ENCODE results near the gene NUMB.

NUMB gene

DNA sequence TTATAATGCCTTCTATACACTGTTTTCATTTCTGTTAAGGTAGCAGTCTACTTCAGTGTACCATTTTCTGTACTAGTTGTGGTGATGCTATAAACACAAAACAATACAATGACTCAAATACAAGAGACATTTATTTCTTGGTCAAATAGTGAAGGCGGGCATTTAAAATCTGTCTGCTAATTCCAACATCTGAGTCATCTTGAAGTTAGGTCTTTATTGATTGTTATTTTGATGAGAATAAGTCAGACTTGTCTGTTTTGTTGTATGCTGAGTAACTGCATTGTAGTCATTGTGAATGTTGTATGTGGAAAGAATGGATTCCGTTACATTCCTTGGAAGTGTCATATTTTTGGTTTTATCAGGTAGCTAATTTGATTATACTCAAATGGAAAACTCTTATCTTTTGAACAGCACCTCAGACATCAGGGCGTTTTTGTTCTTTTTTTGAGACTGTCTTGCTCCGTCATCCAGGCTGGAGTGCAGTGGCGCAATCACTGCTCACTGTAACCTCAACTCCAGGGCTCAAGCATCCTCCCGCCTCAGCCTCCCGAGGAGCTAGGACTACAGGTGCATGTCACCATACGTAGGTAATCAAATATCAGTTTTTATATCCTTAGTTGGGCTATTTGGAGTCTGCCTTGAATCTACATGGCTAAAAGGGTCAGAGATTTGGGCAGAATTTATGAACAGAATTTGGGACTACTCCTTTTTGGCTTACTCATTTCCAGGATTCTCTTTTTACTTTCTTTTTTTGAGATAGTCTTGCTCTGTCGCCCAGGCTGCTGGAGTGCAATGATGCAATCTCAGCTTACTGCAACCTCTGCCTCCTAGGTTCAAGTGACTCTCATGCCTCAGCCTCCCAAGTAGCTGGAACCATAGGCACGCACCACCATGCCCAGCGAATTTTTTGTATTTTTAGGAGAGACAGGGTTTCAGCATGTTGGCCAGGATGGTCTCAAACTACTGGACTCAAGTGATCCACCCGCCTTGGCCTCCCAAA, 164.3 kb downstream of the NUMB start:
- H3K27ac ChIP-seq, result no peak overlapping the region
- TF ChIP-seq, protein P1, sequence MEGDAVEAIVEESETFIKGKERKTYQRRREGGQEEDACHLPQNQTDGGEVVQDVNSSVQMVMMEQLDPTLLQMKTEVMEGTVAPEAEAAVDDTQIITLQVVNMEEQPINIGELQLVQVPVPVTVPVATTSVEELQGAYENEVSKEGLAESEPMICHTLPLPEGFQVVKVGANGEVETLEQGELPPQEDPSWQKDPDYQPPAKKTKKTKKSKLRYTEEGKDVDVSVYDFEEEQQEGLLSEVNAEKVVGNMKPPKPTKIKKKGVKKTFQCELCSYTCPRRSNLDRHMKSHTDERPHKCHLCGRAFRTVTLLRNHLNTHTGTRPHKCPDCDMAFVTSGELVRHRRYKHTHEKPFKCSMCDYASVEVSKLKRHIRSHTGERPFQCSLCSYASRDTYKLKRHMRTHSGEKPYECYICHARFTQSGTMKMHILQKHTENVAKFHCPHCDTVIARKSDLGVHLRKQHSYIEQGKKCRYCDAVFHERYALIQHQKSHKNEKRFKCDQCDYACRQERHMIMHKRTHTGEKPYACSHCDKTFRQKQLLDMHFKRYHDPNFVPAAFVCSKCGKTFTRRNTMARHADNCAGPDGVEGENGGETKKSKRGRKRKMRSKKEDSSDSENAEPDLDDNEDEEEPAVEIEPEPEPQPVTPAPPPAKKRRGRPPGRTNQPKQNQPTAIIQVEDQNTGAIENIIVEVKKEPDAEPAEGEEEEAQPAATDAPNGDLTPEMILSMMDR (conservative IDR thresholded peaks at IDR 0.05; ENCODE audit: low read depth), result no peak
- CTCF ChIA-PET, result interaction anchor here (0.6 to 2.6 kb wide), 13 partner anchors 10 to 997 kb away, joined by 3 to 26 read pairs (median 5); no protein-coding TSS in a partner anchor
- POLR2A ChIA-PET (ENCODE audit: low non-redundant PET), result interaction anchor here (0.6 kb wide), 1 partner anchor 101 kb away, joined by 4 read pairs; no protein-coding TSS in a partner anchor
- DNase-seq (ENCODE audit: low spot score), result no peak

DNA sequence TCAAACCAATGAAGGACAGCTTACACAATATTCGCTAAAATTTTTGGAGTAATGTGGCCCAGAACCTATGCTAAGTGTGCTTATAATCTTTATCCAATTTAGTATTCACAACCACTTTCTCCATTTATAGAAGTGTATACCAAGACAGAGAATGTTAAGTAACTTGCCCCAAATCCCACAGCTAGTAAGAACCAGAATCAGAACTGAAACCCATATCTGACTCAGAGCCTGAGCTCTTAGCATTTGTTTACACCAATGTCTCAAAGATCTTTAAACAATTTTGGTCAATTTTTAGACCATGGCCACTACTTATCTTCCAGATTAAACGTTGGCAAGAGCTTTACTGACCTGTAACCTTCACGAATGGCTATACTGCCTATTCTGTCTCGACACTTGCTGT, 168.1 kb downstream of the NUMB start:
- ChIA-PET CTCF (interaction anchor here (0.6 kb wide), 1 partner anchor 232 kb away, joined by 3 read pairs; no protein-coding TSS in a partner anchor), POLR2A (ENCODE audit: low non-redundant PET) (no interaction called here)
- TF ChIP-seq, protein P1 (conservative IDR thresholded peaks at IDR 0.05; ENCODE audit: low read depth), result no peak
- DNase-seq (ENCODE audit: low spot score), result no peak
- H3K27ac ChIP-seq, result no peak overlapping the region

DNA sequence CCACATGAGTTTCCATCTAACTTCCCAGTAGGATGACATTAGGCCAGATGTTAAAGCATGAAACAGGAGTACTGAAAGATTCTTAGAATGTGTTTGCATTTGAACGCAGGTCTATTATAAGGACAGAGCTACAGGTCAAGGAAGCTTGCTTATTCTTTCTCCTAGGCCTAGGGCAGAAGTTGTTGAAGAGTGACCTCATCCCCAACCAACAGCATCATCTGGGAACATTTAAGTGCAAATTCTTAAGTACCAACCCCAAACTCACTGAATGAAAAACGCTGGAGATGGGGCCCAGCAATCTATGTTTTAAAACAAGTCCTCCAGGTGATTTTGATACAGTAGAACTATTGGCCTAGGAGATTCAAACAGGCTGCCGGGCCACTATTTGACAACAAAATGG, 168.6 kb downstream of the NUMB start:
- H3K27ac ChIP-seq, result no peak overlapping the region
- POLR2A ChIA-PET (ENCODE audit: low non-redundant PET), result no interaction called here
- DNase-seq (ENCODE audit: low spot score), result no peak
- CTCF ChIA-PET, result interaction anchor here (0.6 to 1.1 kb wide), 3 partner anchors 9 to 345 kb away, joined by 3 to 7 read pairs (median 5); no protein-coding TSS in a partner anchor
- TF ChIP-seq, protein P1 (conservative IDR thresholded peaks at IDR 0.05; ENCODE audit: low read depth), result no peak

DNA sequence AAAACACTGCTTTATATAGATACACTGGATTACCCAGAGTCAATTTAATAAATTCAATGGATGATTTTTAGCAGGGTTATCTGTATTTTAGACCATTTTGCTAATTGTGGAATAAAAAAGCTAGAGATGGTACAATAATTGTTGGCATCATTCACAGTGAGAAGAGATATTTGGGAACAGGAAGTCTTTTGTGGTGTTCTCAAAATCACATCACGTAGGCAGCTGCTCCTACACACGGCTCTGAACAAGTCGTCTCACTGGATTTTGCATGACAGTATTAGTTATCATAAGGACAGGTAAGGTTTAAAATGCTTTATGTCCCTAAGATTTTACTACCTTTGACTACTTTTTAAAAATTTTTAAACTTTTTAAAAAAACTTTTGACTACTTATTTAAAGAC, 169.0 kb downstream of the NUMB start:
- TF ChIP-seq, protein P1 (conservative IDR thresholded peaks at IDR 0.05; ENCODE audit: low read depth), result no peak
- H3K27ac ChIP-seq, result no peak overlapping the region
- DNase-seq (ENCODE audit: low spot score), result no peak
- CTCF ChIA-PET, result interaction anchor here (0.7 to 1.1 kb wide), 2 partner anchors 9 to 346 kb away, joined by 5 to 7 read pairs; no protein-coding TSS in a partner anchor
- POLR2A ChIA-PET (ENCODE audit: low non-redundant PET), result no interaction called here

DNA sequence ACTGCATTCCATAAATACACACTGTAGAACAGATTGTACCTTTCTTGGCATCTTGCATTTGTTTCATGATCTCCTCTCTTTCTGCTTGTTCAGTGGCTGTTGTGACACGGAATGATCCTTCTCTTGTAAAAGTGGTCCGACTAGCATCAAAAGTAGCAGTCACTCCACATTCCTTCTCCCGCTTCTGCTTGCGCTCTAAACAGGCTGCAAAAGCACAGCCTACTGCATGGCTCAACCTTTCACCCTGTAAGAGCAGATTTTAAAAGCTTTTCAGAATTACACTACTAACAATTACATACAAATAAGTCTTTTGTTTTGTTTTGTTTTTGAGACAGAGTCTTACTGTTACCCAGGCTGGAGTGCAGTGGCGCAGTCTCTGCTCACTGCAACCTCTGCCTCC, 171.3 kb downstream of the NUMB start:
- no peak overlapping the region for H3K27ac ChIP-seq
- ChIA-PET CTCF (no interaction called here), POLR2A (ENCODE audit: low non-redundant PET) (no interaction called here)
- TF ChIP-seq, protein P1 (conservative IDR thresholded peaks at IDR 0.05; ENCODE audit: low read depth), result no peak
- DNase-seq (ENCODE audit: low spot score), result no peak

DNA sequence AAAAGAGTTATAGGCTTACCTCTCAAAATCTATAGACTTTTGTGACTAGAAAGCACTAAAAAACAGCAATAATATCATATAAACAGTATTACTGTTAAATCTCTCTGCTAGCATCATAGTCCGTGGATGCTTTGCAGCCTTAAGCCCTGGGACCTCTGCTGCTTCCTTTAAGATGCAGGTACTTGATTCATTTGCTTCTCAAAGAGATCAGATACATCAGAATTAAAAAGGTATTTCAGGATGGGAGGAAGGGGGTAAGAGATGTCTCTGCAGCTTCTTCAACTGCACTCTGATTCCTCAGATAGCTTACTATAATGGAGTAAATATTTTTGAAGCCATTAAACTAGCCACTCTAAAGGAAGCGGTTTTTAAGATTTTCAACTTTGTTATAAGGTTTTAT, 171.7 kb downstream of the NUMB start:
- TF ChIP-seq, protein P1 (conservative IDR thresholded peaks at IDR 0.05; ENCODE audit: low read depth), result no peak
- CTCF ChIA-PET, result no interaction called here
- no peak overlapping the region for H3K27ac ChIP-seq
- POLR2A ChIA-PET (ENCODE audit: low non-redundant PET), result no interaction called here
- no peak for DNase-seq (ENCODE audit: low spot score)
